HG02852 (cell line): ENCODE measurements around the gene ARHGAP22.
A peak's percentile ranks its signal among the peaks of the same experiment; 100 is the strongest.
"Not testable (repeated sequence)": the region's sequence is repeated elsewhere in the genome, so short reads cannot be mapped to it uniquely, and the experiment has no call there.

Source experiments
- ATAC-seq: cut with Tn5 transposase; IDR thresholded peaks from one replicate; pipeline ENCODE4 v1.9.1; 2021; ENCODE audit warnings: mild to moderate bottlenecking, moderate library complexity; ENCODE audit not compliant: unreplicated experiment

Gene ARHGAP22

DNA sequence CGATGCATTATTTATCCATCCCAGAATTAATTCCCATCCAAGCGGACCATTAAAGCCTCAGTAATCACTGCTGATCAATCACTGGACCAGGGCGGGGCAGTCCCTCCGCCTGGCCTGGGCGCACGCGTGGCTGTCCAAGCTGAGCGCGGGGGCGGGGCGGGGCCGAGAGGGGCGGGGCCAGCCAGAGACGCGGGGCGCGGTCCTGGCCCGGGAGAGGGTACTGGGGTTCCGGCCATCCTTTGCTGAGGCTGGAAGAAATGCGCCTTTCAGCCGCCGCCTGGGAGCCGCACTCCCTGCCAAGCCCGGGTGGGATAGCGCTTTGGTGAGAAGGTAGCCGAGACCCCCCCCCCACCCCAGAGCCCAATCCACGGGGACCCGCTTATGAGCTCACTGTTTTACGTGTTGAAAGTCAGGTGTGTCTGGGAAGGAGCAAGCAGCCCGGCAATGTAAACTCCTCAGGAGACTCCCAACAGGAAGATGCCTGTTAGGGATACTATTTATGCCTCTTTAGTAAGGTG is at the start of gene ARHGAP22:
ARHGAP22 (minus strand) TSS at position 83 of the 518 bp plus-strand sequence. CDS start 277 bp downstream, outside the sequence.
- no peak for ATAC-seq

DNA sequence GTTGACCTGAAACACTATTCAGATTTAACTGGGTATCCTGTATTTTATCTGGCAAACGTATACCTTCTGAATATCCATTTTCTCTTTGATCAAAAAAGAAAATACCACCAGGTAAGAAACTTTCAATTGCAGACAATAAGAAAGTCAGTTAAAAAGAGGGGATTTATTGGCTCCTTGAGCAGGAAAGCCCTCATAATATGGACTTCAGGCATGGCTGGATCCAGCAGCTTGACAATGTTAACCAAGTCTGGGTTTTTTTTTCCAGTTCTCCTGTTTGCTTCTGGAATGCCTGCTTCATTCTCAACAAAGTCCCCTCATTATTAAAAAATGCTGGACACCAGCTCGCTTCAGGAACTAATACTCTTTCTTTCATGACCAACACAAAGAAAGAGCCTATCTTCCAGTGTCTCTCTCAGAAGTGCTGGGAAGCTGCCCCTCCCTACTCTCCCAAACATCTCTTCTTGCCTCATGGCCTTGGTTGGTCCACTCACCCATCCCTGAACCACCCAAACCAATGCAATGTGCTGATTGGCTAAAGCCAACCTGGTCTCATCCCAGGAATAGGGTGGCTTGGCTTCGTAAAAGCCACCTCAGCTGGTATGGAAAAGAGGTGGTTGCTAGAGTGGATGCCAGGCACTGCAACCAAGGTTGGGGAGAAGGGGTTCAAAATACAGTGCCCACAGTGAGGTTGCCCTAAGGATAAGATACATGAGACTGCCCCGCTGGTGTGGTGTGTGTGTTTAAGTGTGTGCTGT is 49.2 kb upstream of the ARHGAP22 start:
- no peak for ATAC-seq

GRCh38 chr10:48653347-48653746 is 48.5 kb upstream of the ARHGAP22 start:
- no peak for ATAC-seq

DNA sequence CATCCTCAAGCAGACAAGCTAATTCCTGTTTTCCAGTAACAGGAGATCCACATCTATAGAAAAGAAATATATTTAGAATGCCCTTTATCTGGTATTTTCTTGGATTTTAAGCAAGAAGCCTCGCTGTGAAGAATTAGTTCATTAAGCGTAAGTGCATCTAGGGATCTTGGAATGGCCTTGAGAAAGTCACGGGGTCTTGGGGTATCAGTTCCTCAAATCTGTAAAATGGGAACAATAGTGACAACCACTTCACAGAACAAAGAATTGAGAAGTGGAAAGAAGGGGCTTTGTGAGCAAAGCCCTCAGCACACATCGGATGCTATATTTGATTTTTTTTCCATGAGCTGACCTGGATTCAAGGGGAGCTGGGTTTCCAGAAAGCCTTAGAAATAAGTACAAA is 47.5 kb upstream of the ARHGAP22 start:
- ATAC-seq = no peak

- ATAC-seq = no peak
Measured at GRCh38 chr10:48651839-48652238, 47.0 kb upstream of the ARHGAP22 start.

- no peak for ATAC-seq
Measured at GRCh38 chr10:48651293-48651692, 46.4 kb upstream of the ARHGAP22 start.

- no peak for ATAC-seq
Measured at GRCh38 chr10:48649349-48649944, 44.6 kb upstream of the ARHGAP22 start.

DNA sequence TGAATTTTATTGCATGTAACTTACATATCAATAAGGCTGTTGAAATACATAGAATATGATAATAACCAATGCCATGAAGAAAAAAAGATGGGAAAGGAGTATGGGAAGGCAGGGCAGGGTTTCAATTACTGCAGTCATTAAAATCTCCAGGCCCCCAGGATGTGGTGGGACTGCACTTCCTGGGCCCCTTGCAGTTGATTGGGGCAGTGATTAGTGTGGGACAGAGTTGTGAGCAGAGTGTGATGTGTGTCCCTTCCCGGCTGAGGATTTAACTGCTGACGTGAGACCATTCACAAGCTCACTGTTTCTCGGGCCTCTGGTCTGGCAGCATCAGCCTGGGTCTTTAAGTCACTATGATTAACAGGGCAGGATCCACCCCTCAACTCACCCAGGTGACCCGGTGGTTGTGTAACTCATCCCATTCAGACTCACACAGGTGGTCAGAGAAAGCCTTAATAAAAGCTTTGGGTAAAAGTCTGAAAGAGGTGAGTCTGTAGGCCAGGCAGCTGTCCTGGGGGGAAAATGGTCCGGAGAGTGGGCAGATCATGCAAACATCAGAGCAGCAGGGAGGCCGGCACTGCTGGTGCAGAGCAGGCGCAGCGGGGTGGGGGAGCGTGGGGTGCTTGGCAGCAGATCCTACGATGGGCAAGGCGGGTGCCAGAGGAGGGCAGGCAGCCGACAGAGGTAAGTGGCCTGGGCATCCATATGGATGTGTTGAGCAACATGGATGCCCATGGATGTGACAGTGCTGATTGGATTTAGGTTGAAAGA is 43.5 kb upstream of the ARHGAP22 start:
- ATAC-seq = no peak

- not testable (repeated sequence) for ATAC-seq
Measured at GRCh38 chr10:48647073-48647472, 42.2 kb upstream of the ARHGAP22 start.

DNA sequence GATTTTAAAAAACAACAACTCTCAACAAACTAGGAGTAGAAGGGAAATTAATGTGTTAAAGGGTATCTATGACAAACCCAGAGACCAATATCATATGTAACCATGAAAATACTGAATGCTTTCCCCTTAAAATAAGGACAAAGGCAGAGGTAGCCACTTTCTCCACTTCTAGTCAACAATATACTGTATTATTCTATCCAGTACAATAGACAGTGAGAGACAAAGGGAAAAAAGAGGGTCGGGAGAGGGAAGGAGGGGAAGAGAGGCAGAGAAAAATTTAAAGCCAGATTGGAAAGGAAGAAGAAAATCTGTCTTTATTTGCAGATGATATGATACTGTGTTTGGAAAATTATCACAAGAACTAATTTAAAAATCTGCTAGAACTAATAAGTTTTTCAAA is 40.7 kb upstream of the ARHGAP22 start:
- ATAC-seq = no peak

GRCh38 chr10:48641099-48641690 is 36.3 kb upstream of the ARHGAP22 start:
- not testable (repeated sequence) for ATAC-seq

GRCh38 chr10:48640326-48640725 is 35.5 kb upstream of the ARHGAP22 start:
- no peak for ATAC-seq

GRCh38 chr10:48639632-48640031 is 34.8 kb upstream of the ARHGAP22 start:
- no peak for ATAC-seq

GRCh38 chr10:48638739-48639527 is 34.1 kb upstream of the ARHGAP22 start:
- ATAC-seq = no peak

DNA sequence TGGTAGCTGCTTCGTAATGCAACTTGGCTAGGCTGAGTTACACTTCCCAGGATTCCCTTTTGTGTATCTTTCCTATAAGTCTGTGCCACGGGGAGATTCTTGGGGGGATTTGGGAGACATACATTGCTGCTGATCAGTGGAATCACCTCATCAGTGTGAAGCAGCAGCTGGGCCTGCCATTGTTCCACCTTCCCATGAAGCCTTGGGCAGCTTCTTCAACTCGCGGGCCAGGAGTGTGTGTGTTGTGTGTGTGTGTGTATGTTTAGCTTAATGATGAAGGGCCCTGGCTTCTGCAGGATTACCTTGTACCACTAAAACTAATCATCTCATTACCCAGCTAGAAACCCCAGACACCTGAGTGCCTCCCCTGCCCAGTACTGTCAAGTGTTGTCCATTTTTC is 33.3 kb upstream of the ARHGAP22 start:
- ATAC-seq = no peak

- no peak for ATAC-seq
Measured at GRCh38 chr10:48636901-48637300, 32.0 kb upstream of the ARHGAP22 start.

GRCh38 chr10:48636231-48636630 is 31.4 kb upstream of the ARHGAP22 start:
- no peak for ATAC-seq

DNA sequence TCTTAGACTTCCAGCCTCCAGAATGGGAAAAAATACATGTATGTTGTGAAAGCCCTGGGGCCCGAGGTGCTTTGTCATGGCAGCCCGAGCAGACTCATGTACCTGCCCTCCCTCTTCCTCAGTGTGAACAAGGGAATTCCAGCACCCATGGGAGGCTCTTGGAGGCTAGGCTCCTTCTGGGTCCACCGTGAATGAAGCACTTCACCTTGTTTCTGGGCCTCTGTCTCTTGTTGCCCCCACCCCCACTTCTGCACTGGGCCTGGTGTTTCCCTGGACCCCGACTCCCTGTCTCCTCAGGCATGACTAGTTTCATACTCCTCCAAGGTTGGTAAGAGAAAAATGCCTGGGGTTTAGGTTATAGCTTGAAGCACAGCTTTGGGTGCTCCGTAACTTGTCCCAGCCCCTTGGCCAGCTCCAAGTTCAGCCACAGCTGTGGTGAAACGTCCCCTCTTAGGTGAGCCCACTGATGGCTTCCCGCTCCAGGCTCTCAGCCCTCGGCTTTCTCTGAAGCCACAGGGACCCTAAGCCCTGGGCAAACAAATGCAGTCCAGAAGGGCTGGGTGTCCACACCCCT is 30.2 kb upstream of the ARHGAP22 start:
- no peak for ATAC-seq

GRCh38 chr10:48634198-48634983 is 29.5 kb upstream of the ARHGAP22 start:
- peak; percentile 91 for ATAC-seq
